NCI-H1092 treated with DMSO at 0.1 percent for 48 hours (cell line): ENCODE measurements around the gene DDIT4.
"Not testable (repeated sequence)": the region's sequence is repeated elsewhere in the genome, so short reads cannot be mapped to it uniquely, and the experiment has no call there.

Source experiments
- DNase-seq: peaks from one replicate; lab custom pipeline; 2025; lab: John Stamatoyannopoulos, UW

DDIT4 gene

GRCh38 chr10:72249176-72249862, 24.4 kb upstream of the DDIT4 start:
- not testable (repeated sequence) for DNase-seq

- DNase-seq = no peak
Observed at GRCh38 chr10:72250666-72251065, 23.1 kb upstream of the DDIT4 start.

- DNase-seq = no peak
Observed at GRCh38 chr10:72251635-72252034, 22.1 kb upstream of the DDIT4 start.

GRCh38 chr10:72252972-72253371, 20.8 kb upstream of the DDIT4 start:
- no peak for DNase-seq

- no peak for DNase-seq
Observed at GRCh38 chr10:72253578-72253977, 20.1 kb upstream of the DDIT4 start.

GRCh38 chr10:72254813-72255568, 18.7 kb upstream of the DDIT4 start:
- peak; percentile 48 for DNase-seq

GRCh38 chr10:72255977-72256729, 17.6 kb upstream of the DDIT4 start:
- no peak for DNase-seq

GRCh38 chr10:72257051-72257892, 16.5 kb upstream of the DDIT4 start:
- no peak for DNase-seq

- DNase-seq = no peak
Observed at GRCh38 chr10:72258617-72259016, 15.1 kb upstream of the DDIT4 start.

GRCh38 chr10:72259491-72260238, 14.1 kb upstream of the DDIT4 start:
- no peak for DNase-seq

GRCh38 chr10:72260239-72260975, 13.3 kb upstream of the DDIT4 start:
- no peak for DNase-seq

- DNase-seq = peak; percentile 57
Observed at GRCh38 chr10:72260976-72261783, 12.5 kb upstream of the DDIT4 start.

GRCh38 chr10:72261784-72262404, 11.8 kb upstream of the DDIT4 start:
- DNase-seq = no peak

- DNase-seq = peak; percentile 88
Observed at GRCh38 chr10:72263613-72264241, 10.0 kb upstream of the DDIT4 start.

GRCh38 chr10:72264536-72264935, 9.2 kb upstream of the DDIT4 start:
- DNase-seq = no peak

GRCh38 chr10:72265508-72265907, 8.2 kb upstream of the DDIT4 start:
- no peak for DNase-seq

GRCh38 chr10:72265990-72266865, 7.5 kb upstream of the DDIT4 start:
- DNase-seq = no peak

- DNase-seq = no peak
Observed at GRCh38 chr10:72267381-72267780, 6.3 kb upstream of the DDIT4 start.
